Cardiac muscle cell (in vitro differentiated cells and primary cell): ENCODE measurements around the gene CARMIL3. TPM values are rescaled to one million over a fixed set of nuclear protein-coding genes. Genes with fewer than 3 reads are reported as not detected.

Source experiments
- DNase-seq, 2 donors: peaks; one replicate each; pipeline versions ENCODE4 v3.0.0 to v3.0.0-alpha.2; 2010 to 2017; ENCODE audit warnings: low read depth in 1 of 2, low spot score in 1 of 2
- H3K27ac ChIP-seq: fragments of 200-600 bp; sonication (generic); 2 replicates; pipeline ENCODE4 v1.5.1; 2016
- H3K27me3 ChIP-seq: fragments of 200-600 bp; sonication (generic); 2 replicates; pipeline ENCODE4 v1.6.0; 2016; ENCODE audit warnings: control low read depth
- H3K36me3 ChIP-seq: fragments of 200-600 bp; sonication (generic); 2 replicates; pipeline ENCODE4 v1.5.1; 2016; ENCODE audit warnings: control low read depth
- H3K4me1 ChIP-seq: fragments of 200-600 bp; sonication (generic); 2 replicates; pipeline ENCODE4 v1.8.1; 2017; ENCODE audit warnings: low read depth, mild to moderate bottlenecking, mixed run types
- H3K4me3 ChIP-seq: fragments of 200-600 bp; sonication (generic); 2 replicates; pipeline ENCODE4 v1.5.1; 2016; ENCODE audit warnings: mild to moderate bottlenecking
- H3K9me3 ChIP-seq: fragments of 200-600 bp; sonication (generic); 2 replicates; pipeline ENCODE4 v1.5.1; 2017; ENCODE audit warnings: low read depth, mild to moderate bottlenecking, control low read depth
- CTCF ChIP-seq: IDR thresholded peaks from 2 replicates; pipeline ENCODE4 v1.5.1; 2012; ENCODE audit warnings: low read depth, mild to moderate bottlenecking, low read length
- polyA plus RNA-seq: library from polyadenylated mRNA; unstranded; fragments of >200 nt; fragmentation: Nextera tagmentation; extraction: Ambion mirVana; gene quantifications from 2 replicates; pipeline ENCODE4 v1.2.1, GENCODE V29; 2016
- total RNA-seq: library from RNA; depleted of rRNA; stranded (reverse); fragments of >200 nt; gene quantifications from 2 replicates; pipeline ENCODE4 v1.2.3, GENCODE V29; 2016

Gene CARMIL3
- total and polyA plus RNA-seq, 2 experiments from 2014 or later: 0.06 to 0.22 TPM

GRCh38 chr14:24075485-24076301, 23.9 kb downstream of the CARMIL3 start:
- Histone ChIP-seq H3K27ac (no peak overlapping the region), H3K36me3 (no peaks in the 10 kb centered on the region), H3K4me1 (no peaks in the 10 kb centered on the region), H3K4me3 (no peak overlapping the region), H3K27me3 (peaks cover 8% of the 10 kb centered on the region), H3K9me3 (no peaks in the 10 kb centered on the region)
- no peak for DNase-seq
- TF ChIP-seq CTCF: no peak

DNA sequence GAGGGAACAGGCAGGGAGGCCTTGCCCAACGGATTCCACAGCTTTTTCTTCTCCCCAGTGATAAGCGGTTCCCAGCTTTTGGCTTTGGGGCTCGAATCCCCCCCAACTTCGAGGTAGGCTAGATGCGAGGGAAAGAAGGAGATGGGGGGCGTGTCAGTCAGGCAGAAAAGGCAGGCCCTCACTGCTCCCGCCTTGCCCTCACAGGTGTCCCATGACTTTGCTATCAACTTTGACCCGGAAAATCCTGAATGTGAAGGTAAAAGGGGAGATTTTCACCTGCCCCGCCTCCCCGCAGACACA, 24.4 kb downstream of the CARMIL3 start:
- H3K27ac ChIP-seq: no peak overlapping the region
- DNase-seq: no peak
- no peaks in the 10 kb centered on the region for H3K4me1 ChIP-seq
- H3K27me3 ChIP-seq: peaks cover 8% of the 10 kb centered on the region
- H3K9me3 ChIP-seq: no peaks in the 10 kb centered on the region
- no peak overlapping the region for H3K4me3 ChIP-seq
- TF ChIP-seq CTCF: no peak
- no peaks in the 10 kb centered on the region for H3K36me3 ChIP-seq

- no peaks in the 10 kb centered on the region for H3K36me3 ChIP-seq
- H3K4me1 ChIP-seq: no peaks in the 10 kb centered on the region
- no peak for DNase-seq
- peaks cover 16% of the 10 kb centered on the region for H3K27me3 ChIP-seq
- H3K27ac ChIP-seq: no peak overlapping the region
- no peak overlapping the region for H3K4me3 ChIP-seq
- no peaks in the 10 kb centered on the region for H3K9me3 ChIP-seq
- TF ChIP-seq CTCF: no peak
These were observed 25.3 kb downstream of the CARMIL3 start for GRCh38 chr14:24077086-24077485.

- Histone ChIP-seq H3K27ac (no peak overlapping the region), H3K4me3 (no peak overlapping the region), H3K27me3 (peaks cover 26% of the 10 kb centered on the region), H3K36me3 (no peaks in the 10 kb centered on the region), H3K9me3 (no peaks in the 10 kb centered on the region), H3K4me1 (no peaks in the 10 kb centered on the region)
- no peak for TF ChIP-seq CTCF
- no peak for DNase-seq
These were observed 26.3 kb downstream of the CARMIL3 start for GRCh38 chr14:24078146-24078545.

GRCh38 chr14:24079491-24080141, 27.8 kb downstream of the CARMIL3 start:
- Histone ChIP-seq H3K36me3 (no peaks in the 10 kb centered on the region), H3K4me3 (no peak overlapping the region), H3K9me3 (no peaks in the 10 kb centered on the region), H3K4me1 (no peaks in the 10 kb centered on the region), H3K27ac (no peak overlapping the region), H3K27me3 (peaks cover 28% of the 10 kb centered on the region)
- no peak for TF ChIP-seq CTCF
- no peak for DNase-seq
